ENCODE data around the gene ANKMY1. TPM values are rescaled to one million over a fixed set of nuclear protein-coding genes. Genes with fewer than 3 reads are reported as not detected.
A peak's percentile ranks its signal among the peaks of the same experiment; 100 is the strongest.

Gene ANKMY1
- total RNA-seq, 4 donors from 2014 or later: 15.1 to 64.0 (median 27.5) TPM

DNA sequence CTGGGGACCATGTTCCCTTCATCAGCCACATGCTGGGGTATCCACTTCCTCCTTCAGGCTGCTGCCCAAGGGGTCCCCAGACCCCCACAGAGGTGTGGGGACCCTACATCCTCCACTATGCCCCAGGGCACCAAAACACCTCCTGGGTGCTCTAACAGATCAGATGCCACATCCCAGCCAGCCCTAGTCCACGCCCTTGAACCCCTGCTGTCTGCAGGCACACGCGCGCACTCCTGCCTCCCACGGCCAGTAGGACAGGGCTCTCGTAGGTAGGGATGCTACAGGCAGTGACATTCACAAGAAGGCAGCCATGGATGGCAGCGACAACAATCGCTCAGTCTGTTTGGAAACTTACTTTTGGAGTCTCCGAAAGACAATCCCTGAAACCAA lies 125.4 kb downstream of the ANKMY1 start:
- TF ChIP-seq, protein P1, sequence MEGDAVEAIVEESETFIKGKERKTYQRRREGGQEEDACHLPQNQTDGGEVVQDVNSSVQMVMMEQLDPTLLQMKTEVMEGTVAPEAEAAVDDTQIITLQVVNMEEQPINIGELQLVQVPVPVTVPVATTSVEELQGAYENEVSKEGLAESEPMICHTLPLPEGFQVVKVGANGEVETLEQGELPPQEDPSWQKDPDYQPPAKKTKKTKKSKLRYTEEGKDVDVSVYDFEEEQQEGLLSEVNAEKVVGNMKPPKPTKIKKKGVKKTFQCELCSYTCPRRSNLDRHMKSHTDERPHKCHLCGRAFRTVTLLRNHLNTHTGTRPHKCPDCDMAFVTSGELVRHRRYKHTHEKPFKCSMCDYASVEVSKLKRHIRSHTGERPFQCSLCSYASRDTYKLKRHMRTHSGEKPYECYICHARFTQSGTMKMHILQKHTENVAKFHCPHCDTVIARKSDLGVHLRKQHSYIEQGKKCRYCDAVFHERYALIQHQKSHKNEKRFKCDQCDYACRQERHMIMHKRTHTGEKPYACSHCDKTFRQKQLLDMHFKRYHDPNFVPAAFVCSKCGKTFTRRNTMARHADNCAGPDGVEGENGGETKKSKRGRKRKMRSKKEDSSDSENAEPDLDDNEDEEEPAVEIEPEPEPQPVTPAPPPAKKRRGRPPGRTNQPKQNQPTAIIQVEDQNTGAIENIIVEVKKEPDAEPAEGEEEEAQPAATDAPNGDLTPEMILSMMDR (IDR thresholded peaks at IDR 0.05): no peak
- TF ChIP-seq EP300 (IDR thresholded peaks at IDR 0.05; ENCODE audit: low read depth) (no peak), POLR2A (IDR thresholded peaks at IDR 0.05) (no peak)
- Histone ChIP-seq H3K4me1 (peaks cover 10 to 28% (median 20%) of the 10 kb centered on the region in 4 donors), H3K27ac (no peak overlapping the region), H3K4me3 (no peak overlapping the region), H3K27me3 (peaks cover 16% of the 10 kb centered on the region), H3K9me3 (no peaks in the 10 kb centered on the region), H3K36me3 (no peaks in the 10 kb centered on the region)
- intact Hi-C loops (cut with DNase I; ENCODE audit: low total_unique reads): no loop called here
- in situ Hi-C loops (cut with MboI; ENCODE audit: low pct_ligation_motif_present in 1 of 4, low pct_unique_long_range_greater_than_20kb in 1 of 4, low sequenced_read_pairs in 3 of 4): loop anchor here (10.0 to 25.0 kb wide), 3 partner anchors 195 to 208 kb away; no protein-coding TSS in a partner anchor
- DNase-seq: no peak
- WGBS, 2 donors (ENCODE audit: low coverage in 1 of 2): 85% methylated on average over 9 of the region's 9 CpGs; no CpG with 5 or more reads in 1 of the 2 donors

DNA sequence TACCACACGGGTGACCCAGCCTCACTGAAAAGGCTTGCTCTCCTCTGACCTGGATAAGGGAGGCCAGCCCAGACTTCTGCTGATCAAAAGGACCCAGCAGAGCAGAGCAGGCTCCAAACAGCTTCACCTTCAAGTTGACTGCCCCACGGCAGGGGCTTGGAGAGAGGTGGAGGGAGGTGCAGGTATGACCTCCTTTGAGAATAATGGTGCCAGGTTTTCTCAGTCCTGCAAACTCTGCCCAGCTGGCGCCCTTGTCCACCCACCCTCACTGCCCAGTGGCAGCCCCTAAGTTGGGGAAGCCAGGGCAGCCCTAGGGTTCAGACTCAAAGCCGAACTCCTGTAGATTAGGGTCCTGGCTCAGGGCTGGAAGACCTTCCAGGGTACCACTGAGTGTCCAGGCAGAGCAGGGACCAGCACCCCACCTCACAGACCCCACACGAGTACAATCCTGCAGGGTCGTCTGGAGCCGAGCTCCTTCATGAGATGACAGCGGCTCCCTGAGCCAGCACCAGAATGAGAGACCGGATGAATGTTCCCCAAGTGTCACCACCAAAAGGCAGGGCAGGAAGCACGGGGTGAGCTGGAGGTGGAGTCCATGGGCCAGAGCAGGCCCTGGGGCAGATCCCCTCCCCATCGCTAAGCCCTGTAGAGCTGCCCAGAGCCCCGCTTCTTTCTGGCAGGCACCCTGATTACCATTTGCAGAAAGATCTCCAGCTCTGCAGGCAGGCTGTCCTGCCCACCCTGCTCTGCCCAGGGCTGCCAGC lies 125.9 kb downstream of the ANKMY1 start:
- Histone ChIP-seq H3K9me3 (no peaks in the 10 kb centered on the region), H3K27ac (no peak overlapping the region), H3K27me3 (peaks cover 10% of the 10 kb centered on the region), H3K4me3 (no peak overlapping the region), H3K4me1 (peaks cover 5 to 24% (median 16%) of the 10 kb centered on the region in 4 donors), H3K36me3 (no peaks in the 10 kb centered on the region)
- WGBS, 2 donors (ENCODE audit: low coverage in 1 of 2): 77 to 100% methylated on average over 2 to 12 of the region's 12 CpGs
- DNase-seq: peak; percentile 5
- in situ Hi-C loops (cut with MboI; ENCODE audit: low pct_ligation_motif_present in 1 of 4, low pct_unique_long_range_greater_than_20kb in 1 of 4, low sequenced_read_pairs in 3 of 4): loop anchor here (10.0 to 25.0 kb wide), 3 partner anchors 195 to 207 kb away; no protein-coding TSS in a partner anchor
- TF ChIP-seq EP300 (IDR thresholded peaks at IDR 0.05; ENCODE audit: low read depth) (no peak), POLR2A (IDR thresholded peaks at IDR 0.05) (no peak), POLR2AphosphoS5 (IDR thresholded peaks at IDR 0.05) (no peak)
- TF ChIP-seq, protein P1 (IDR thresholded peaks at IDR 0.05): no peak
- intact Hi-C loops (cut with DNase I; ENCODE audit: low total_unique reads): no loop called here

DNA sequence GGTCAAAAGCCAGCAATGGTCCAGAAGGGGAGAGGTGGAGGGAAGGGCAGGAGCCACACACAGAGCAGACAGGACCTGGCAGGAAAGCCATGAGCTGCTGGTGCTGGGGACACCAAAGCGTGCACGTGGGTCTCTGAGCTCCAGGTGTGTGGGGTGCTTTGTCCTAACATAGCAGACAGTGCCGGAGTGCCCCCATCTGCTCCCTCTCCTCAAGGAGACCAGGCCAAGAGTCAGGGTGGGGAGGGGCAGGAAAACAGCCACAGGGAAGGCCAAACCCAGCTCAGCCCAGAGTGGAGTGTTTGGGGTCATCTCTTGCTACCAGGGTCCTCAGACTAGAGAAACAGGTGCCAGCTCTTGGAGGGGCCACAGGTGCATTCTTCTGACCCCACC lies 126.5 kb downstream of the ANKMY1 start:
- in situ Hi-C loops (cut with MboI; ENCODE audit: low pct_ligation_motif_present in 1 of 4, low pct_unique_long_range_greater_than_20kb in 1 of 4, low sequenced_read_pairs in 3 of 4) (loop anchor here (10.0 to 25.0 kb wide), 3 partner anchors 194 to 206 kb away; no protein-coding TSS in a partner anchor), intact Hi-C loops (cut with DNase I; ENCODE audit: low total_unique reads) (no loop called here)
- TF ChIP-seq POLR2A (IDR thresholded peaks at IDR 0.05): no peak
- no peak for TF ChIP-seq EP300 (IDR thresholded peaks at IDR 0.05; ENCODE audit: low read depth)
- TF ChIP-seq POLR2AphosphoS5 (IDR thresholded peaks at IDR 0.05): no peak
- TF ChIP-seq, protein P1 (IDR thresholded peaks at IDR 0.05): no peak
- Histone ChIP-seq H3K27me3 (peaks cover 4% of the 10 kb centered on the region), H3K9me3 (no peaks in the 10 kb centered on the region), H3K4me3 (no peak overlapping the region), H3K27ac (no peak overlapping the region), H3K36me3 (no peaks in the 10 kb centered on the region), H3K4me1 (peaks cover 0 to 18% (median 10%) of the 10 kb centered on the region in 4 donors)
- DNase-seq: no peak
- 67 to 90% methylated on average over 1 to 3 of the region's 3 CpGs for WGBS, 2 donors (ENCODE audit: low coverage in 1 of 2)

DNA sequence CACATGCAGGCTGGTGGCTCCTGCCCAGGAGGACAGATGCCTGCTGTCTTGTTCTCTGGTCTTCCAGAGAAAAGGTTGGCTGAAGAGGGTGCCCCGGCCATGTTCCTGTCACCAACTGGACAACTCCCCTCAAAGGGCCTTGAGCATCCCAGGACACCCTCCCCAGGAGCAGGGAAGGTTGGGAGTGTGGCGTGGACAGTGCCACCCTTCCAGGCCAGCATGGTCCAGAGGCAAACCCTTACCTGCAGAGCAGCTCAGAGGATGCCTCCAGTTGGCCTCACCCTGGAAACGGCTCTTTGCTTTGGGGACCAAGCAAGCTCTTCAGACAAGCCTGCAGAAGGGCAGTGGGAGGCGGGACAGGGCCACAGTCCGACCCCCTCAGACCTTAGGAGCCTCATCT lies 127.2 kb downstream of the ANKMY1 start:
- H3K4me3 ChIP-seq: no peak overlapping the region
- no peak overlapping the region for H3K27ac ChIP-seq
- peaks cover 0 to 13% (median 7%) of the 10 kb centered on the region in 4 donors for H3K4me1 ChIP-seq
- intact Hi-C loops (cut with DNase I; ENCODE audit: low total_unique reads): no loop called here
- TF ChIP-seq EP300 (IDR thresholded peaks at IDR 0.05; ENCODE audit: low read depth): no peak
- TF ChIP-seq, protein P1 (IDR thresholded peaks at IDR 0.05): no peak
- no peak for TF ChIP-seq POLR2AphosphoS5 (IDR thresholded peaks at IDR 0.05)
- TF ChIP-seq POLR2A (IDR thresholded peaks at IDR 0.05): no peak
- H3K36me3 ChIP-seq: no peaks in the 10 kb centered on the region
- in situ Hi-C loops (cut with MboI; ENCODE audit: low pct_ligation_motif_present in 1 of 4, low pct_unique_long_range_greater_than_20kb in 1 of 4, low sequenced_read_pairs in 3 of 4): loop anchor here (10.0 to 25.0 kb wide), 3 partner anchors 193 to 206 kb away; no protein-coding TSS in a partner anchor
- DNase-seq: no peak
- no peaks in the 10 kb centered on the region for H3K27me3 ChIP-seq
- 72% methylated on average over 5 of the region's 5 CpGs; no CpG with 5 or more reads in 1 of the 2 donors for WGBS, 2 donors (ENCODE audit: low coverage in 1 of 2)
- H3K9me3 ChIP-seq: no peaks in the 10 kb centered on the region
